NCI-H2107 treated with DMSO at 0.1 percent for 48 hours (cell line): ENCODE results near the gene FPR1.
"Not testable (repeated sequence)": the region's sequence is repeated elsewhere in the genome, so short reads cannot be mapped to it uniquely, and the experiment has no call there.

Experiments used
- DNase-seq: peaks from one replicate; lab custom pipeline; 2025; ENCODE audit not compliant: unreplicated experiment; lab: John Stamatoyannopoulos, UW

FPR1 gene

GRCh38 chr19:51779703-51780102 is 28.0 kb upstream of the FPR1 start:
- DNase-seq: no peak

- no peak for DNase-seq
Measured at GRCh38 chr19:51779181-51779580, 27.5 kb upstream of the FPR1 start.

- peak; percentile 36 for DNase-seq
Measured at GRCh38 chr19:51777570-51778462, 26.1 kb upstream of the FPR1 start.

- DNase-seq: not testable (repeated sequence)
Measured at GRCh38 chr19:51776561-51776960, 24.9 kb upstream of the FPR1 start.

GRCh38 chr19:51772977-51773376 is 21.3 kb upstream of the FPR1 start:
- DNase-seq: no peak

- DNase-seq: no peak
Measured at GRCh38 chr19:51771376-51772130, 19.9 kb upstream of the FPR1 start.

GRCh38 chr19:51766461-51766860 is 14.8 kb upstream of the FPR1 start:
- DNase-seq: no peak

- no peak for DNase-seq
Measured at GRCh38 chr19:51765086-51765485, 13.4 kb upstream of the FPR1 start.

GRCh38 chr19:51761696-51762095 is 10.0 kb upstream of the FPR1 start:
- DNase-seq: no peak

- DNase-seq: no peak
Measured at GRCh38 chr19:51760697-51761356, 9.1 kb upstream of the FPR1 start, which contains the start of gene FPR2. FPR2 (plus strand) TSS chr19:51761180; CDS start chr19:51768659, 7,479 bp downstream.

- no peak for DNase-seq
Measured at GRCh38 chr19:51755571-51755970, 3.9 kb upstream of the FPR1 start.

GRCh38 chr19:51754770-51755169 is 3.1 kb upstream of the FPR1 start:
- no peak for DNase-seq

- no peak for DNase-seq
Measured at GRCh38 chr19:51754109-51754508, 2.4 kb upstream of the FPR1 start.

GRCh38 chr19:51750400-51751094 is 1.1 kb downstream of the FPR1 start:
- DNase-seq: no peak

GRCh38 chr19:51749979-51750378 is 1.7 kb downstream of the FPR1 start:
- no peak for DNase-seq

- no peak for DNase-seq
Measured at GRCh38 chr19:51746731-51747130, 4.9 kb downstream of the FPR1 start.

- DNase-seq: no peak
Measured at GRCh38 chr19:51743405-51743804, 8.3 kb downstream of the FPR1 start.

GRCh38 chr19:51742789-51743188 is 8.9 kb downstream of the FPR1 start:
- DNase-seq: no peak

- DNase-seq: no peak
Measured at GRCh38 chr19:51740356-51740755, 11.3 kb downstream of the FPR1 start.

GRCh38 chr19:51739466-51740213 is 12.0 kb downstream of the FPR1 start:
- DNase-seq: no peak
